Liver (tissue), 9 donors: ENCODE results near the gene SCPEP1. TPM values are rescaled to one million over a fixed set of nuclear protein-coding genes. Genes with fewer than 3 reads are reported as not detected.

ENCODE experiments used
- DNase-seq: peaks from one replicate; pipeline ENCODE4 v3.0.0-alpha.2; 2017; ENCODE audit warnings: low spot score
- H3K27ac ChIP-seq, 2 donors: one replicate each; pipeline ENCODE4 v1.7.0; 2013; ENCODE audit warnings: inconsistent platforms in 2 of 2, low read length in 2 of 2, control low read depth in 1 of 2, low read depth in 1 of 2, mild to moderate bottlenecking in 1 of 2
- H3K27me3 ChIP-seq, 4 donors: one replicate each; pipeline versions ENCODE4 v1.6.1 to v1.7.0; 2013; ENCODE audit warnings: low read length in 3 of 4, inconsistent platforms in 1 of 4, mild to moderate bottlenecking in 1 of 4, moderate library complexity in 1 of 4; ENCODE audit not compliant: control insufficient read depth in 4 of 4, insufficient read depth in 4 of 4
- H3K36me3 ChIP-seq, 4 donors: one replicate each; pipeline versions ENCODE4 v1.6.1 to v1.7.0; 2013; ENCODE audit warnings: low read length in 3 of 4, mild to moderate bottlenecking in 3 of 4, low read depth in 1 of 4, moderate library complexity in 1 of 4; ENCODE audit not compliant: control insufficient read depth in 4 of 4, insufficient read depth in 3 of 4
- H3K4me1 ChIP-seq, 4 donors: one replicate each; pipeline versions ENCODE4 v1.6.1 to v1.7.0; 2013; ENCODE audit warnings: low read length in 3 of 4, mild to moderate bottlenecking in 3 of 4, moderate library complexity in 1 of 4; ENCODE audit not compliant: control insufficient read depth in 4 of 4, insufficient read depth in 4 of 4
- H3K4me3 ChIP-seq, 3 donors: one replicate each; pipeline versions ENCODE4 v1.6.1 to v1.7.0; 2013; ENCODE audit warnings: low read length in 3 of 3, control low read depth in 1 of 3, low read depth in 1 of 3, mild to moderate bottlenecking in 1 of 3
- H3K9ac ChIP-seq, 2 donors: one replicate each; pipeline ENCODE4 v1.7.0; 2013; ENCODE audit warnings: low read length in 2 of 2, mild to moderate bottlenecking in 2 of 2, moderate library complexity in 2 of 2, control low read depth in 1 of 2, low read depth in 1 of 2
- H3K9me3 ChIP-seq, 4 donors: one replicate each; pipeline versions ENCODE4 v1.6.1 to v1.7.0; 2013; ENCODE audit warnings: low read length in 3 of 4; ENCODE audit not compliant: control insufficient read depth in 4 of 4
- ATF3 ChIP-seq: IDR thresholded peaks from 2 replicates; pipeline ENCODE4 v1.6.1; 2016; ENCODE audit warnings: antibody characterized with exemption
- CTCF ChIP-seq: fragments of 150-350 bp; IDR thresholded peaks from 2 replicates; pipeline ENCODE4 v1.5.1; 2017; ENCODE audit warnings: improper control_type of control experiment, low read depth, low read length; ENCODE audit not compliant: missing input control
- EGR1 ChIP-seq, 2 donors: IDR thresholded peaks; 2 replicates each; pipeline ENCODE4 v1.6.1; 2016 to 2018; ENCODE audit warnings: antibody characterized with exemption in 2 of 2, low read depth in 2 of 2
- FOXA1 ChIP-seq: IDR thresholded peaks from 2 replicates; pipeline ENCODE4 v1.6.1; 2016; ENCODE audit warnings: antibody characterized with exemption
- FOXA2 ChIP-seq: IDR thresholded peaks from 2 replicates; pipeline ENCODE4 v1.6.1; 2016; ENCODE audit warnings: antibody characterized with exemption
- GABPA ChIP-seq, 2 donors: IDR thresholded peaks in 1 of 2; conservative IDR thresholded peaks in 1 of 2; 2 replicates each; pipeline ENCODE4 v1.6.1; 2016; ENCODE audit warnings: antibody characterized with exemption in 2 of 2, mild to moderate bottlenecking in 1 of 2, moderate library complexity in 1 of 2
- HNF4A ChIP-seq, 2 donors: conservative IDR thresholded peaks; 2 replicates each; pipeline ENCODE4 v1.6.1; 2016; ENCODE audit warnings: antibody characterized with exemption in 2 of 2, mild to moderate bottlenecking in 2 of 2
- HNF4G ChIP-seq: IDR thresholded peaks from 2 replicates; pipeline ENCODE4 v1.6.1; 2016; ENCODE audit warnings: antibody characterized with exemption
- JUND ChIP-seq, 2 donors: IDR thresholded peaks; 2 replicates each; pipeline ENCODE4 v1.6.1; 2016; ENCODE audit warnings: antibody characterized with exemption in 2 of 2
- MAX ChIP-seq: IDR thresholded peaks from 2 replicates; pipeline ENCODE4 v1.6.1; 2016; ENCODE audit warnings: antibody characterized with exemption
- NR2F2 ChIP-seq: IDR thresholded peaks from 2 replicates; pipeline ENCODE4 v1.6.1; 2016; ENCODE audit warnings: antibody characterized with exemption
- RAD21 ChIP-seq, 2 donors: IDR thresholded peaks; 2 replicates each; pipeline ENCODE4 v1.6.1; 2016; ENCODE audit warnings: antibody characterized with exemption in 2 of 2, mild to moderate bottlenecking in 2 of 2
- REST ChIP-seq: IDR thresholded peaks from 2 replicates; pipeline ENCODE4 v1.6.1; 2016; ENCODE audit warnings: antibody characterized with exemption, mild to moderate bottlenecking
- RXRA ChIP-seq, 2 donors: IDR thresholded peaks; 2 replicates each; pipeline ENCODE4 v1.6.1; 2017 to 2018; ENCODE audit warnings: antibody characterized with exemption in 2 of 2, mild to moderate bottlenecking in 1 of 2
- SP1 ChIP-seq: IDR thresholded peaks from 2 replicates; pipeline ENCODE4 v1.6.1; 2018; ENCODE audit warnings: antibody characterized with exemption, mild to moderate bottlenecking
- TAF1 ChIP-seq: conservative IDR thresholded peaks from 2 replicates; pipeline ENCODE4 v1.6.1; 2016; ENCODE audit warnings: antibody characterized with exemption, mild to moderate bottlenecking
- YY1 ChIP-seq: IDR thresholded peaks from 2 replicates; pipeline ENCODE4 v1.6.1; 2016; ENCODE audit warnings: antibody characterized with exemption, mild to moderate bottlenecking
- ZBTB33 ChIP-seq: IDR thresholded peaks from 2 replicates; pipeline ENCODE4 v1.6.1; 2016; ENCODE audit warnings: antibody characterized with exemption
- WGBS: extraction: QIAGEN DNeasy Blood & Tissue Kit; methylation state at CpG from one replicate; pipeline ENCODE4 v1.1.7; 2013; 5-methylcytosine and 5-hydroxymethylcytosine counted together
- polyA plus RNA-seq, 2 donors: library from polyadenylated mRNA; stranded (reverse) in 1 of 2; unstranded in 1 of 2; fragments of 200-250 nt in 1 of 2; fragments of >200 nt in 1 of 2; fragmentation: Nextera tagmentation in 1 of 2; extraction: Ambion mirVana in 1 of 2; gene quantifications; one replicate each; pipeline versions ENCODE4 v1.2.1 to v1.2.3, GENCODE V29; 2013 to 2015
- total RNA-seq, 2 donors: library from RNA; depleted of rRNA; stranded (reverse); fragments of >200 nt; gene quantifications; one replicate each; pipeline ENCODE4 v1.2.3, GENCODE V29; 2014
- donor health status: healthy.
- donor health status: healthy.
- donor health status: healthy.
- donor health status: healthy.
- donor health status: healthy.

Gene SCPEP1
- total and polyA plus RNA-seq, 4 donors = 15.7 to 29.3 (median 28.2) TPM

GRCh38 chr17:56929362-56929969 lies 48.5 kb upstream of the SCPEP1 start:
- no peak overlapping the region for H3K27ac ChIP-seq
- no peak overlapping the region for H3K9ac ChIP-seq
- no peak overlapping the region for H3K4me3 ChIP-seq
- H3K4me1 ChIP-seq = peaks cover 0 to 6% (median 5%) of the 10 kb centered on the region in 4 donors
- TF ChIP-seq TAF1 (no peak), EGR1 (IDR thresholded peaks at IDR 0.05; ENCODE audit: low read depth in 2 of 2) (no peak), HNF4G (no peak), SP1 (no peak), HNF4A (conservative IDR thresholded peaks at IDR 0.05) (peak; percentile 25 to 64), JUND (IDR thresholded peaks at IDR 0.05) (no peak)
- no peaks in the 10 kb centered on the region for H3K27me3 ChIP-seq
- peaks cover 0 to 7% (median 2%) of the 10 kb centered on the region in 4 donors for H3K36me3 ChIP-seq
- DNase-seq = no peak
- no peaks in the 10 kb centered on the region for H3K9me3 ChIP-seq

- Histone ChIP-seq H3K9ac (no peak overlapping the region), H3K9me3 (no peaks in the 10 kb centered on the region), H3K27ac (no peak overlapping the region), H3K4me1 (peaks cover 0 to 6% (median 5%) of the 10 kb centered on the region in 4 donors), H3K27me3 (no peaks in the 10 kb centered on the region), H3K4me3 (no peak overlapping the region), H3K36me3 (peaks cover 0 to 13% (median 2%) of the 10 kb centered on the region in 4 donors)
- DNase-seq = no peak
- WGBS = 95% methylated on average over 2 of the region's 2 CpGs
- no peak for TF ChIP-seq YY1
- TF ChIP-seq ZBTB33 = no peak
- no peak for TF ChIP-seq FOXA1
- TF ChIP-seq NR2F2 = no peak
- no peak for TF ChIP-seq RXRA (IDR thresholded peaks at IDR 0.05)
- TF ChIP-seq SP1 = no peak
- TF ChIP-seq TAF1 = no peak
- TF ChIP-seq RAD21 (IDR thresholded peaks at IDR 0.05) = no peak
- no peak for TF ChIP-seq CTCF
- TF ChIP-seq REST = no peak
- no peak for TF ChIP-seq EGR1 (IDR thresholded peaks at IDR 0.05; ENCODE audit: low read depth in 2 of 2)
- TF ChIP-seq GABPA (IDR thresholded peaks at IDR 0.05 in 1 of 2, conservative IDR thresholded peaks at IDR 0.05 in 1 of 2) = no peak
- TF ChIP-seq FOXA2 = no peak
- no peak for TF ChIP-seq HNF4G
- no peak for TF ChIP-seq ATF3
- no peak for TF ChIP-seq MAX
- no peak for TF ChIP-seq HNF4A (conservative IDR thresholded peaks at IDR 0.05)
- TF ChIP-seq JUND (IDR thresholded peaks at IDR 0.05) = no peak
Measured at GRCh38 chr17:56930739-56931337, 47.1 kb upstream of the SCPEP1 start.
